GM04503 (cell line): ENCODE measurements around the gene MARK1.
"Not testable (repeated sequence)": the region's sequence is repeated elsewhere in the genome, so short reads cannot be mapped to it uniquely, and the experiment has no call there.

Source experiments
- DNase-seq: peaks from one replicate; pipeline ENCODE4 v3.0.0-alpha.2; 2012; ENCODE audit warnings: low read depth

MARK1 gene

GRCh38 chr1:220611100-220611499 lies 83.2 kb downstream of the MARK1 start:
- not testable (repeated sequence) for DNase-seq

- no peak for DNase-seq
Measured at GRCh38 chr1:220616836-220617235, 88.9 kb downstream of the MARK1 start.

GRCh38 chr1:220628431-220628830 lies 100.5 kb downstream of the MARK1 start:
- no peak for DNase-seq

GRCh38 chr1:220631238-220631815 lies 103.4 kb downstream of the MARK1 start:
- no peak for DNase-seq

GRCh38 chr1:220637759-220638158 lies 109.8 kb downstream of the MARK1 start:
- no peak for DNase-seq

GRCh38 chr1:220642285-220642684 lies 114.3 kb downstream of the MARK1 start:
- no peak for DNase-seq

- no peak for DNase-seq
Measured at GRCh38 chr1:220652995-220653394, 125.1 kb downstream of the MARK1 start.

- DNase-seq, result no peak
Measured at GRCh38 chr1:220655509-220655908, 127.6 kb downstream of the MARK1 start.

- no peak for DNase-seq
Measured at GRCh38 chr1:220655961-220656740, 128.2 kb downstream of the MARK1 start.

- DNase-seq, result no peak
Measured at GRCh38 chr1:220666349-220666748, 138.4 kb downstream of the MARK1 start.

GRCh38 chr1:220669005-220669404 lies 141.1 kb downstream of the MARK1 start:
- DNase-seq, result no peak

- DNase-seq, result no peak
Measured at GRCh38 chr1:220670365-220670764, 142.4 kb downstream of the MARK1 start.

GRCh38 chr1:220673921-220674320 lies 146.0 kb downstream of the MARK1 start:
- no peak for DNase-seq

GRCh38 chr1:220677251-220677650 lies 149.3 kb downstream of the MARK1 start:
- DNase-seq, result no peak

GRCh38 chr1:220680085-220680687 lies 152.2 kb downstream of the MARK1 start:
- no peak for DNase-seq

- DNase-seq, result no peak
Measured at GRCh38 chr1:220681220-220681880, 153.4 kb downstream of the MARK1 start.

GRCh38 chr1:220682901-220683576 lies 155.1 kb downstream of the MARK1 start:
- DNase-seq, result no peak

GRCh38 chr1:220683716-220684115 lies 155.8 kb downstream of the MARK1 start:
- not testable (repeated sequence) for DNase-seq

GRCh38 chr1:220684890-220685289 lies 157.0 kb downstream of the MARK1 start:
- no peak for DNase-seq

GRCh38 chr1:220685879-220686278 lies 157.9 kb downstream of the MARK1 start:
- no peak for DNase-seq

- no peak for DNase-seq
Measured at GRCh38 chr1:220687809-220688208, 159.9 kb downstream of the MARK1 start.

GRCh38 chr1:220689666-220690065 lies 161.7 kb downstream of the MARK1 start:
- DNase-seq, result no peak
